Loucy (cell line): Measurements from ENCODE around the gene ANO2.

Experiments
- H2AFZ ChIP-seq: fragments of 200-600 bp; sonication (generic); 2 replicates; pipeline ENCODE4 v1.6.0; 2016; ENCODE audit warnings: antibody characterized with exemption, mild to moderate bottlenecking, low read length, moderate library complexity
- H3F3A ChIP-seq: fragments of 200-600 bp; 2 replicates; pipeline ENCODE4 v1.6.0; 2016; ENCODE audit warnings: antibody characterized with exemption, low read depth, mild to moderate bottlenecking
- H3K27me3 ChIP-seq: fragments of 200-600 bp; sonication (generic); 2 replicates; pipeline ENCODE4 v1.6.1; 2014; ENCODE audit warnings: low read length, mild to moderate bottlenecking; ENCODE audit not compliant: insufficient read depth, poor library complexity, severe bottlenecking
- H3K36me3 ChIP-seq: fragments of 200-600 bp; sonication (generic); 2 replicates; pipeline ENCODE4 v1.6.1; 2016; ENCODE audit warnings: low read length; ENCODE audit not compliant: insufficient read depth
- H3K4me1 ChIP-seq: fragments of 200-600 bp; sonication (generic); 2 replicates; pipeline ENCODE4 v1.5.1; 2014; ENCODE audit warnings: low read length, mild to moderate bottlenecking; ENCODE audit not compliant: insufficient read depth, poor library complexity, severe bottlenecking
- H3K4me2 ChIP-seq: fragments of 200-600 bp; sonication (generic); 2 replicates; pipeline ENCODE4 v1.6.0; 2014; ENCODE audit warnings: antibody characterized with exemption, low read length, low read depth, mild to moderate bottlenecking; ENCODE audit not compliant: poor library complexity, severe bottlenecking
- H3K4me3 ChIP-seq: fragments of 200-600 bp; sonication (generic); 2 replicates; pipeline ENCODE4 v1.5.1; 2014; ENCODE audit warnings: low read length, mild to moderate bottlenecking, mixed read lengths; ENCODE audit not compliant: poor library complexity, severe bottlenecking
- H3K79me2 ChIP-seq: fragments of 200-600 bp; sonication (generic); 2 replicates; pipeline ENCODE4 v1.6.1; 2014; ENCODE audit warnings: low read length; ENCODE audit not compliant: insufficient read depth
- H3K9ac ChIP-seq: fragments of 200-600 bp; sonication (generic); 2 replicates; pipeline ENCODE4 v1.6.0; 2014; ENCODE audit warnings: mild to moderate bottlenecking, low read depth, low read length, moderate library complexity; ENCODE audit not compliant: poor library complexity, severe bottlenecking
- H3K9me2 ChIP-seq: fragments of 200-600 bp; sonication (generic); replicated peaks from 2 replicates; pipeline ENCODE4 v1.6.1; 2016; ENCODE audit warnings: low read depth, low read length, mixed read lengths
- H3K9me3 ChIP-seq: fragments of 200-600 bp; sonication (generic); 2 replicates; pipeline ENCODE4 v1.6.1; 2014; ENCODE audit warnings: mild to moderate bottlenecking, antibody characterized with exemption, low read length, low read depth; ENCODE audit not compliant: insufficient read depth
- H4K20me1 ChIP-seq: fragments of 200-600 bp; sonication (generic); 2 replicates; pipeline ENCODE4 v1.6.0; 2014; ENCODE audit warnings: antibody characterized with exemption, low read length, mild to moderate bottlenecking; ENCODE audit not compliant: insufficient read depth, poor library complexity, severe bottlenecking
- EZH2phosphoT487 ChIP-seq: fragments of 200-600 bp; IDR thresholded peaks from 2 replicates; pipeline ENCODE4 v1.6.1; 2018; ENCODE audit warnings: antibody characterized with exemption, mild to moderate bottlenecking, moderate library complexity, borderline replicate concordance
- TF ChIP-seq, protein P1 (sequence below): fragments of 200-600 bp; sonication (generic); conservative IDR thresholded peaks from 2 replicates; pipeline ENCODE4 v1.5.1; 2014; ENCODE audit warnings: mild to moderate bottlenecking, antibody characterized with exemption, low read length

Gene ANO2

DNA sequence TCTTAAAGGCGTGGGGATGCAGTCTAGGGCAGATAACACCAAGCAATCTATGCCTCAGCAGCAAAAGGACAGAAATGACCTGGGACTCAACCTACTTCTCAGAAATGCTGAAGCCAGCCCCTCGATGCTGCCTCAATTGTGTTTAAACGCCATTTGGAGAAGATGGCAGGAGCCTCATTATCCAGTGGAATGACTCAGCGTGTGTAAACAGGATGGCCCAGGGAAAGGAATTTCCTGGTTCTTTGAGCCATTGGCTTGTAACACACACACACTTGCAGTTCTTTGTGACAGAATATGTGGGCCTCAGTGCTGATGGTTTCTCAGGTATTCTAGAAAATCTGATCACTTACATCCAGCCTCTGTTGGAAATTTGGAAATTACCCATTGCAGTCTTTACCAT is 358.9 kb downstream of the ANO2 start:
- no peaks in the 10 kb centered on the region for H3K27me3 ChIP-seq
- no peaks in the 10 kb centered on the region for H3K4me1 ChIP-seq
- no peak for TF ChIP-seq EZH2phosphoT487
- TF ChIP-seq, protein P1, sequence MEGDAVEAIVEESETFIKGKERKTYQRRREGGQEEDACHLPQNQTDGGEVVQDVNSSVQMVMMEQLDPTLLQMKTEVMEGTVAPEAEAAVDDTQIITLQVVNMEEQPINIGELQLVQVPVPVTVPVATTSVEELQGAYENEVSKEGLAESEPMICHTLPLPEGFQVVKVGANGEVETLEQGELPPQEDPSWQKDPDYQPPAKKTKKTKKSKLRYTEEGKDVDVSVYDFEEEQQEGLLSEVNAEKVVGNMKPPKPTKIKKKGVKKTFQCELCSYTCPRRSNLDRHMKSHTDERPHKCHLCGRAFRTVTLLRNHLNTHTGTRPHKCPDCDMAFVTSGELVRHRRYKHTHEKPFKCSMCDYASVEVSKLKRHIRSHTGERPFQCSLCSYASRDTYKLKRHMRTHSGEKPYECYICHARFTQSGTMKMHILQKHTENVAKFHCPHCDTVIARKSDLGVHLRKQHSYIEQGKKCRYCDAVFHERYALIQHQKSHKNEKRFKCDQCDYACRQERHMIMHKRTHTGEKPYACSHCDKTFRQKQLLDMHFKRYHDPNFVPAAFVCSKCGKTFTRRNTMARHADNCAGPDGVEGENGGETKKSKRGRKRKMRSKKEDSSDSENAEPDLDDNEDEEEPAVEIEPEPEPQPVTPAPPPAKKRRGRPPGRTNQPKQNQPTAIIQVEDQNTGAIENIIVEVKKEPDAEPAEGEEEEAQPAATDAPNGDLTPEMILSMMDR, result no peak
- no peak overlapping the region for H3K9ac ChIP-seq
- H3K36me3 ChIP-seq, result no peaks in the 10 kb centered on the region
- H3K79me2 ChIP-seq, result no peaks in the 10 kb centered on the region
- H3K4me3 ChIP-seq, result no peak overlapping the region
- H3K9me2 ChIP-seq, result no peaks in the 10 kb centered on the region
- no peak overlapping the region for H2AFZ ChIP-seq
- H3K9me3 ChIP-seq, result no peaks in the 10 kb centered on the region
- no peak overlapping the region for H3K4me2 ChIP-seq
- H4K20me1 ChIP-seq, result no peaks in the 10 kb centered on the region
- no peaks in the 10 kb centered on the region for H3F3A ChIP-seq

DNA sequence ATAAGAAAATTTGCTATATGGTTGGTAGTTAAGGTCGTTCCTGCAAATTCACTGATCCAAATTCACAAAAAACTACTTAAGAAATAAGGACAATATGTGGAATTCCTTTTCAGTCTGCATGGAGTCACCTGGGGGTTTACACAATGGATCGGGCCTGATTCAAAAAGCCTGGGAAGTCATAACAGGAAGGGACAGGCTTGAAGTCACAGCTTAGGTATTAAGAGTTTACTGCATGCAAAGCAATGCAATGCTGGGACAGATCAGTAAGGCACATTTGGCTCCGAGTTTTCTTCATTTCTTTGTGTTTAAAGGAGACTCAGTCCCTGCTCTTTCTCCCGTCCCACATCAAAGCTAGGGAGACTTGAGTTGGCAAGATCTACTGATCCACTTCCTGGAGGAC is 359.9 kb downstream of the ANO2 start:
- Histone ChIP-seq H3K9ac (no peak overlapping the region), H3K4me1 (no peaks in the 10 kb centered on the region), H3K4me3 (no peak overlapping the region), H3K79me2 (no peaks in the 10 kb centered on the region), H2AFZ (no peak overlapping the region), H3K27me3 (no peaks in the 10 kb centered on the region), H3K4me2 (no peak overlapping the region), H3K36me3 (no peaks in the 10 kb centered on the region), H3K9me3 (no peaks in the 10 kb centered on the region), H3K9me2 (no peaks in the 10 kb centered on the region), H3F3A (no peaks in the 10 kb centered on the region), H4K20me1 (no peaks in the 10 kb centered on the region)
- TF ChIP-seq, protein P1, result no peak
- TF ChIP-seq EZH2phosphoT487, result no peak

- no peaks in the 10 kb centered on the region for H3K27me3 ChIP-seq
- H3K9ac ChIP-seq, result no peak overlapping the region
- no peaks in the 10 kb centered on the region for H3K36me3 ChIP-seq
- H4K20me1 ChIP-seq, result no peaks in the 10 kb centered on the region
- H3K79me2 ChIP-seq, result no peaks in the 10 kb centered on the region
- TF ChIP-seq EZH2phosphoT487, result no peak
- TF ChIP-seq, protein P1, result no peak
- H3K9me3 ChIP-seq, result no peaks in the 10 kb centered on the region
- H3K4me1 ChIP-seq, result no peaks in the 10 kb centered on the region
- no peaks in the 10 kb centered on the region for H3F3A ChIP-seq
- no peak overlapping the region for H2AFZ ChIP-seq
- no peak overlapping the region for H3K4me3 ChIP-seq
- no peaks in the 10 kb centered on the region for H3K9me2 ChIP-seq
- H3K4me2 ChIP-seq, result no peak overlapping the region
Observed at GRCh38 chr12:5584412-5585175, 360.5 kb downstream of the ANO2 start.
